ENCODE results near the gene GLYATL1.

The GLYATL1 gene

DNA sequence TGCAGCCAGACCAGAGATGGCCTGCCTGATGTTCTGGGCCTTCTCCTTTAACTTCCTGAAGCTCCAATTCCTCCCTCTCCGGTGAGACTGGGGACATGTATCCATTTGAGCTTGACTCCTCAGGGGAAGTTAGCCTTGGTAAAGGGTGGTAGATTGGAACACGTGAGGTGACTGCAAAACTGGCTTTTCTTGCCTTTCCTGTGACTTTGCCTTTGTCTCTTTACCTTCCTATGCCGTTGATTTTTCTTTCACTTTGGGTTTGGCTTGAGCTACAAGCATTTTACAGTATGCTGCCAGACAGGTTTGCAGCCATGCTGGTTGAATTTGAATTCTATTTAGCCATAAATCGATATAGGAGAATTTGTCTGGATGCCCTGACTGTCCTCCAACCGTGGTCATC lies 16.8 kb upstream of the GLYATL1 start:
- in situ Hi-C loops (cut with MboI; ENCODE audit: low pct_unique_long_range_greater_than_20kb, low sequenced_read_pairs) = loop anchor here (25.0 kb wide), 1 partner anchor 285 kb away; no protein-coding TSS in a partner anchor
- no peak for DNase-seq

DNA sequence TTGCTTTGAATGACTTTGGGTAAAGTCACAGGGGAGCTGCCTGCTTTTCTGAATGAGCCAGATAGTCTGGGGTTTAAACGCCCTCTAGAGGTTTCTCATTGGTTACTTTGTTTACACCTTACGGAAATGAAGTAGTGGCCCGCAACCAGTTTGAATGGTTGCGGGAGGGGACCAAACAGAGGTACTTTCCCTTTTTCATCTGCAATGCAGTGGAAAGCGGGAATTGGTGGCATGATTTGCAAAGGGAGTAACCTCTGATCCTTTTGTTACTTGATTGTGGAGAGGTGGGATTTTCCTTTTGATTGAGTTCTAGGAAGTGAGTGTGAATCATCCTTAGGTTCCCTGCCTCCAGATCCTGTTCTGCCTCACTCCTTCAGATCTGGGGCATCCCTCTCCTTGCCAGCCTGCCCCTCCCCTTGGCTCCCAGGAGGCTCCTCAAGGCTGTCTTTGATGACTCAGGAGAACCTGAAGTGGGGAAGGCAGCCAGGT lies 15.9 kb upstream of the GLYATL1 start:
- in situ Hi-C loops (cut with MboI; ENCODE audit: low pct_unique_long_range_greater_than_20kb, low sequenced_read_pairs) = loop anchor here (25.0 kb wide), 1 partner anchor 286 kb away; no protein-coding TSS in a partner anchor
- DNase-seq = peak; percentile 51

DNA sequence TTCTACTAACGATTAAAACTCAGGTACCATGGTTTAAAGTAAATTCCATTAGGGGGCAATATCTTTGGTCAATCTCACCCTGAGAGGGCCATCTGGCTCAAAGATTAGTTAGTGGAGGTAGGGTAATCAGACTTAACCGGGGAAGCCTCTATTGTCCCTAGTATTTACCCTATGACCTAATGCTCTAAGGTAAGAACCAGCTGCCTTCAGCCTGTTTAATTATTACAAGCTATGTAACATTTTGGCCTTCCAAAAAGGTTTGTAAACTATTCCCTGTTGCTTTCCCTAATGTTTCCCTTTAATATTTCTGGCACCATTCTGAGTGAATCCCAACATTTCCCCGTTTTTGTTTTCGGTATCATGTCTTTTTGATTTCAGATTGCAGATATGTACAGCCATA lies 15.1 kb upstream of the GLYATL1 start:
- in situ Hi-C loops (cut with MboI; ENCODE audit: low pct_unique_long_range_greater_than_20kb, low sequenced_read_pairs) = loop anchor here (25.0 kb wide), 1 partner anchor 287 kb away; no protein-coding TSS in a partner anchor
- no peak for DNase-seq

DNA sequence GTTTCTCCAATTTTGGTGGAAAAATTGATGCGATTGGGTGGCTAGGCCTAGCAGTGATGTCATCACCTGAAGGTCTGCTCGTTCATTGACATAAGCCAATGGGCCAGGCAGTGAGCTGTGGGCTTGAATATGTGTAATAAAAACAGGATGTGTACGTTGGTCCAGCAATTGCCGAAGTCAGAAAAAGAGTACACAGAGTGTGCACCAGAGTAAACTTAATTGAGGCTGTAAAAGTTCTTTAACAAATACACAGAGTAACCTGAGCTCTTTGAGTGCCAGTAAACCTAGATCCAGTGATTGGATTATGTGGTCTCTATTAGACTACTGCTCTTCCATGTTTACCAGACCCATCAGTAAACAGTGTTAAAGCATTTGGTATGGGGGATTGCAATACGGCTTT lies 13.0 kb upstream of the GLYATL1 start:
- in situ Hi-C loops (cut with MboI; ENCODE audit: low pct_unique_long_range_greater_than_20kb, low sequenced_read_pairs) = no loop called here
- no peak for DNase-seq

DNA sequence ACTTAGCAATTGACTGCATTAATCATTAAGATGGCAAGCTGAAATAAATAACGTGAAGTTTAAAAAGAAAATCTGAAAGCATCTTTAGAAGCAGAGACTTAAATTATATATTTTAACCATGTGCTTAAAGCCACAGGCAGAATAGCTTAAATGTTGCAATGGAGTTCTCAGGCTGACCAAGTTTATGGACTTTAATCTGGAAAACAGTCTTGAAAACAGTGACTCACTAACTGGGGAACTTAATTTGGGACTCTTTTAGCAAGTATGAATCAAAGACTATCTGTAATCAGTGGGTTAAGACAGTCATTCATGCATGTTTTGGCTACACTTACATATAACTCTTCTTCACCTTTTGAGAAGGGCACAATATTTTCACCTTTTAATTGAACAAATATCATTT lies 12.6 kb upstream of the GLYATL1 start:
- no peak for DNase-seq
- in situ Hi-C loops (cut with MboI; ENCODE audit: low pct_unique_long_range_greater_than_20kb, low sequenced_read_pairs) = no loop called here

DNA sequence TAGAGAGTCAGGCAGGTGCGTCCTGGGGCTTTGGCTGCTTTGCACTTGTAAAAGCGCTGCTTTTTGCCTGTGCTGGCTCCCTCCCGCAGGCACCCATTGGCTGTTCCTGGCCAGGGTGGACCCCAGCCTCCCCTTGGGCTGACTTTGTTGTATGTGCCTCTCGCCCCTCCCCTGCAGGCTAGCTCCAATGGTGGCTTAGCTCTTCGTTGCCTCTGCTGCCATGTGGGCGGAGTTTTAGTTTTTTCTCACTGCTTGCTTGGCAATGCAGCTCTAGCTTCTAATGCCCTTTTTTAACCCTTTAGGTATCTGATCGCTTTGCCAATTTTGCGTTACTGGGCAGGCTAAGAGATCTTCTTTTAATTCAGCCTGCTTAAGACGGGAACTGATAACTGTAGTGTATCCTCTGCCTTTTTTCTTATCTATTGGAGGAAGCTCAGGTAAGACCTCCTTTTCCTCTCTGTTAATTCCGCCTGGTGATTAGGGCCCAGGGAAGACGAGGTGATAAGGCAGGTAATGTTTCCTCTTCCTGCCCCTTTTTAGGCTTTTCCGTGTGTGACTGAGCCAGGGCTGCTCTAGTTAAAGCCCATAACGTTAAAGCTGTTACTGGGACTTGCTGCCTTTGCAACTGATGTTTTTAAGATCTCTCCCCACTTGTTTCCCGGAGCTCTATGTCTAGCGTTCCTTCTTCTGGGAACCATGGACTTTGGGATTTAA lies 11.7 kb upstream of the GLYATL1 start:
- no peak for DNase-seq
- in situ Hi-C loops (cut with MboI; ENCODE audit: low pct_unique_long_range_greater_than_20kb, low sequenced_read_pairs) = no loop called here

DNA sequence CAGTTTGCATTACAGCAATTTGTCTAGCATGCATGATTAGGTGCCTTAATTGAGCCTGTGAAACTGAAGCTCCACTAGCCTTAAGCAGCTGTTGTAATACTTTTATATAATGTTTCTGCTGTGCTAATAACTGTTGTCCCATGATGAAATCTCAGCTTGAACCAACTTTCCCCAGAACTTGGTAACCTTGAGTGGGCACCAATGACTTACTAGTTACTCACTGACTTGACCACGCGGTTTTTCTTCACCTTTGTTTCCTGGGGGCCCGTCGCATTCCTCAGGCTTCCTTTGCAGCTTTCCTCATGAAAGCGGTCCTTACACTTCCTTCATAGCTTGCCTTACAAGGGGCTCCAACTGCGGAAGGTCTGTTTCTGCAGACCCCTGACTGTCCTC lies 11.2 kb upstream of the GLYATL1 start:
- DNase-seq = no peak
- in situ Hi-C loops (cut with MboI; ENCODE audit: low pct_unique_long_range_greater_than_20kb, low sequenced_read_pairs) = no loop called here

DNA sequence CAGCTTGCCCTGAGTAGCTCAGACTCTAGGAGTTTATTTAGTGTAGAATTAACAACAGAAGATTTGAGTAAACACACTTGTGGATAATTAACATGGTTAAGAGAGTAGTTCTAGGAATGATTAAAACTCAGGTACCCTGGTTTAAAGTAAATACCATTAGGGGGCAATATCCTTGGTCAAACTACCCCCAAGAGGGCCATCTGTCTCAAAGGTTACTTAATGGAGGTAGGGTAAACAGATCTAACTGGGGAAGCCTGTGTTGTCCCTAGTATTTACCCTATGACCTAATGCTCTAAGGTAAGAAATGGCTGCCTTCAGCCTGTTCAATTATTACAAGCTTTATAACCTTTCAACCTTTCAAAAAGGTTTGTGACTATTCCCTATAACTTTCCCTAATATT lies 10.6 kb upstream of the GLYATL1 start:
- in situ Hi-C loops (cut with MboI; ENCODE audit: low pct_unique_long_range_greater_than_20kb, low sequenced_read_pairs) = no loop called here
- DNase-seq = no peak

DNA sequence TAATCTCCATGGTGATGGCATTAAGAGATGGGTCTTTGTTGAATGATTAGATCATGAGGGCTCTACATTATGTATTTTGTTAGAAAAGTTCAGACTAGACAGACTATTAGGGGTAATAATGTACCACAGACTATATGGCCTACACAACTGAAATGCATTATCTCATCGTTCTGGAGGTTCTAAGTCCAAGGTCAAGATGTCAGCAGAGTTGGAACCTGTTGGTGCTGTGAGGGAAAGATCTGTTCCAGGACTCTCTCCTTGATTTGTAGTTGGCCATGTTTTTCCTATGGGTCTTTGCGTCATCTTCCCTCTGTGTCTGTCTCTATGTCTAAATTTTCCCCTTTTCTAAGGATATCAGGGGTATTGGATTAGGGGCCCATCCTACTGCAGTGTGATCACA lies 8.4 kb upstream of the GLYATL1 start:
- in situ Hi-C loops (cut with MboI; ENCODE audit: low pct_unique_long_range_greater_than_20kb, low sequenced_read_pairs) = no loop called here
- no peak for DNase-seq

DNA sequence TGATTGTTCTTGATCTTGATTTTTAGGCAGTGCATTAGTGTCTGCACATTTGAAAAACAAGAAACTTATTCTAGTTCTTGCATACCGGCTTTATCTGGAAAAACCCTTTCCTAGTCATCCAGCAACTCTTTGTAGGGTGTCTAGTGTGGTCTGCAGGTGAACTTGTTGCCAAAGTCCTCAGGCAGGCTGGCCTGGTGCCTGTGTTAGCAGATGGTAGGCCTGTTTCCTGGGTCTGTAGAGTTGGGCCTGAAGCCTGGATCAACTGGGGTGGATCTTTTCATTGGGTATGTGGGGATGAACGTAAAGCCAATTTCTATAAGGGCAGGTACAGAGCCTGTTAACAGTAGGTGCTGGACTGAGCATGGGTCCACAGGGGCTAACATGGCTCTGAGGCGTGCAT lies 5.6 kb upstream of the GLYATL1 start:
- DNase-seq = no peak
- in situ Hi-C loops (cut with MboI; ENCODE audit: low pct_unique_long_range_greater_than_20kb, low sequenced_read_pairs) = no loop called here

DNA sequence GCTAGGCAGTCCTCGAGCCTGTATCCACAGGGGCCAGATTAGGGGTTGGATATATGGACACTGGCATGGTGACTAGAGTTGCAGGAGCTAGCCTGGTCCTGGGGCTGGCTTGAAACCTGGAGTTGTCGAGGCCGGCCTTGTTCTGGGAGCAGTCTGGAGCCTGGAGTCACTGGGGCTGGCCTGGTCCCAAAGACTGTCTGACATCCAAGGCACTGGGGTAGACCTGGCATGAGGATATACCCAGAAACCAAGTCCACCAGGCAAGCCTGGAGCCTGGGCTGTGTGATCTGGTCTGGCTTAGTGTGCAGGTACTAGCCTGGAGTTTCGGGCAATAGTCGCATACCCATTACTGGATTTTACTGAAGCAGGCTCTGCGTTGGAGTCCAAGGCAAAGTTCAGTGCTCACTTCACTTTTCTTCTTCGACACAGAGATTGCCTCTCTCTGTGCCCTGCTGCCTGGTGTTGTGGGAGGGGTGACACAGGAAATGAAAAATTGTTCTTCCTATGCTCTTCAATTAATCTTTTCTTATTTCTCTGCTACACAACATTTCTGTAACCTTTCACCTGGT lies 4.3 kb upstream of the GLYATL1 start:
- in situ Hi-C loops (cut with MboI; ENCODE audit: low pct_unique_long_range_greater_than_20kb, low sequenced_read_pairs) = no loop called here
- DNase-seq = no peak

DNA sequence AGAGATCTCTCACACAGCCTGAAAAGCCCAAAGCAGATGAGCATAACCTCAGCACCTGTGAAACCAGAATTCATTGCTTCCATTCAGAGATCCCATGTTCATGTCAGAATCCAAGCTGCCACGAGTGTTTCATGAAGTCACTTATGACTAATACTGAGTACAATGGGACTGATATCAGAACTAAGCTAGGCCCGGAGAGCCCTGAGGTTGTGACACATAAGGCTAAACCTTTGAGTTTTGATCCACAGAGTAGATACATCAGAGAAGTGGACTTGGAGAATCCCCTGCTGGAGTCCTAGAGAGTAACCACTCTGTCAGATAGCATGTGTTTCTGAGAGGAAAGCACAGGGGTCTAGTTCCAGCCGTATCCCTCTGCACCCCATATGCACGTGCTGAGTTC lies 890 bp upstream of the GLYATL1 start:
- in situ Hi-C loops (cut with MboI; ENCODE audit: low pct_unique_long_range_greater_than_20kb, low sequenced_read_pairs) = no loop called here
- DNase-seq = no peak

DNA sequence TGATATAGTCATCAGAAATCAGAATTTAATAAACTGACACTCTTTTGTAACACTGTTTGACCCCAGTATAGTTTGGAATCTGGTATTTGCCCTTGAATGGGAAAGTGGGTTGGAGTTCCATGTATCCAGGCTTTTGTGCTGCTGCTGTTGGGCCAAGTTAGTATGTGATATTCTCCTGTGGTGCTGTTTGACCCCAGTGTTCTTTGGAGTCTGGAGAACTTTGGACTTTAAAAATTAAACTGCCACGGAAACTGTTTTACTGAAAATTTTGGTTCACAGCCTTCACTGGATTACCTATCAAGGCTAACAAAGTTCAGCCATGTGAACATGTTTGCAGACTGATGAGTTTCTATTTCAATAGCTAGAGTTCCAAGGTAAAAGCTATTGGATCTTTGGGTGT lies 740 bp downstream of the GLYATL1 start:
- in situ Hi-C loops (cut with MboI; ENCODE audit: low pct_unique_long_range_greater_than_20kb, low sequenced_read_pairs) = no loop called here
- DNase-seq = no peak

DNA sequence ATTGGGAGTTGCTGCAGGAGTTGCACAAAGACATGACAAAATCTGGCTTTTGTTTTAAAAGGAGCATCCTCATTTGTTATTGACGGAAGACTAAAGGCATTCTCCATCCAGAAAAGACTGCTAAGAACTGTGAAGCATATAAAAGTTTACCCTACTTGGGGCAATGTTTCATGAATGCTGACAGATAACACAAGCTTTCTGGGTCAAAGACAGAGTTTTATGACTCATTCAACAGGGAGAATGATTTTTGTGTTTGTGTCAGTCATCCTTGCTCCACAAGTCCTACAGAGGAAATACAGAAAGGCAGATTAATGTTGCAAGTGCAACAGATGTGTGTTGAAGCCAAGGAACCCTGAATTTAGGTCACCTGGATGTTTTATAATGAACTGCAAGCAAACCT lies 2.5 kb downstream of the GLYATL1 start:
- no peak for DNase-seq
- in situ Hi-C loops (cut with MboI; ENCODE audit: low pct_unique_long_range_greater_than_20kb, low sequenced_read_pairs) = no loop called here

DNA sequence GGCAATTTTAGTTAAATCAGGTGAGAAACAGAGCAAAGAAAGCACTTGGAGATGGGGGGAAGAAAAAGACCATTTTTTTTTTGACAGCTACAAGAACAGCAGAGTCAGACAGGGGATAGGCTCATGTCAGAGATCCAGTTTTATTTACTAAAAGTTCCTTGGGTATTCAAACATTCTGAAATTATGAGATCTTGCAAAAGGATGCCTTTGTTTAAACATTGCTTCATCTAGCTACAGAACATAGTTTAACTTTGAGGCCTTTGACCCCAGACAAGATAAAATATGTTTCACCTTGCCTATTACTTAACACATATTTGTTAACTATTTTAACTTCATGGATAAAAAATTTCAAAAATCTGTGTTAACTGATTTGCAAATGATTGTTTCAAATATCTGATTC lies 6.4 kb downstream of the GLYATL1 start:
- no peak for DNase-seq
- in situ Hi-C loops (cut with MboI; ENCODE audit: low pct_unique_long_range_greater_than_20kb, low sequenced_read_pairs) = no loop called here

DNA sequence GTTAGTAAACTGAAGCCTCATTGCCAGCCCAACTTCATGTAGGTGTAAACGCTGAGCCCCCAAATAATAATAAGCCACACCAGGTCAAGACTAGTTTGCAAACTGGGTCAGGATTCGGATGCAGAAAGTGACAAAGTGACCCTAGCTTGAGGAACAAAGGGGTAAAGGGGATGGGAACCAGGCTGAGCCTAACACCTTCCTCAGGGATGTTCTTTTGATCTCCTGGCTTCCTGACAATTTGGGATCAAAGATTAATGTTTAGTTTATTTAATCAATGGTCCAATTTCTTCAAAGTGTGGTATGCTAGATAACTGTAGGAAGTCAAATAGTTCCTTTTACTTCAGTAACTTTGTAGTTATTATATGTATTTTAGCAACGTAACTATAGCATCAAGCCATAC lies 9.9 kb downstream of the GLYATL1 start:
- no peak for DNase-seq
- in situ Hi-C loops (cut with MboI; ENCODE audit: low pct_unique_long_range_greater_than_20kb, low sequenced_read_pairs) = no loop called here

DNA sequence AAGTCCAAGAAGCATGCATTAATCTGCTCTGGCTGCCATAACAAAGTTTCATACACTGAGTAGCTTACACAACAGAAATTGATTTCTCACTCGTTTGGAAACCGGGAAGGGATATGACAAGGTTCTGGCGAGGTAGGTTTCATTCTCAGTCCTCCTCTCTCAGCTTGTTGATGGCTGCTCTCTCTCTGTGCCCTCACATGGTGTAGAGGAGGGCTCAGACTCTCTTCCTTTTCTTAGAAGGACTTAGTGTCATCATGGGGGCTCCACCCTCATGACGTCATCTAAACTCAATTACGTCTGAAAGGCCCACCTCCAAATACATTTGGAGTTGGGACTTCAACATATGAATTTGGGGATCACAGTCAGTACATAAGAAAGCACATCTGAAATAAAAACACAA lies 18.6 kb downstream of the GLYATL1 start:
- in situ Hi-C loops (cut with MboI; ENCODE audit: low pct_unique_long_range_greater_than_20kb, low sequenced_read_pairs) = no loop called here

DNA sequence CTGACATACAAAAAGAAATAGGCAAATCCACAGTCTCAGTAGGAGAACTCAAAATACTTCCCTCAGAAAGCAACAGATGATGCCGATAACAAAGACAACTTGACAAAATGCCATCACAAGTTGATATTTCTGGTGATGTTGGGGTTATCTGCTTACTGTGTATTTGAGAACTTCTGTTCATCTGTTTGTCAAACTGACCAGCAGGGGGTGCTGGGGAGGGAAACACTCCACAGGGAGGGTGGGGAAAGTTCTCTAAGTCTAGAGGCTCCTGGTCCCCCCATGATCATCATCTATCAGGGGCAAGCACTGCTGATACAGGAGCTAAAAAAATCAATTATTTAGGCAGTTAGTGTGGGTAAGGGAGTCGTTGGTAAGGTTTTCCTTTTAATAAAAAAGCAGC lies 19.2 kb downstream of the GLYATL1 start:
- in situ Hi-C loops (cut with MboI; ENCODE audit: low pct_unique_long_range_greater_than_20kb, low sequenced_read_pairs) = no loop called here
- peak; percentile 47 for DNase-seq

More for the DNA sequence above, 18.6 kb downstream of the GLYATL1 start:
- DNase-seq = no peak

DNA sequence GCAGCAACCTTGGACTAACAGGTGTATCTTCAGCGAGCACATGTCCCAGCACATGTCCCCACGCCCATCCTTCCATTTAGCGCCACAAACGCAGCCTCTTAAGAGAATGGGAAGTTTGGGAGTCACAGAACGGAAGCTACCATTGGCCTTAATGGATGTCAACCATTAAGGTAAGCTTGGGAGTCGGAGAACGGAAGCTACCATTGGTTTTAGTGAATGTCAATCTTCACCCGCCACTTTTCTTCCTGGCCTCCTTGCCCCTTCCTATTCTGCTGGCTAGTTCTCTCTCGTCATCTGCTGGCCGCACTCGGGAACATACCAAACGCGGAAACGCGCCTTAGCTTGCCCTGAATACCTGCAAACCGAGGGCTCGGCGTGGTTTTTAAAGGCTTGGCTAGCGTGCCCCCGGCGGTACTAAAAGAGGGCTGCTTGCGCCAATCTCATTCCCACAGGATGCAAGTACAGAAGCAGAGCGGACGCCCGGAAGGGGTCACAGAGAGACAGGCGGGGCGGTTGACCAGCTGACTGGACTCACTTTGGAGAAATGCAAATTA lies 24.3 kb downstream of the GLYATL1 start:
- DNase-seq = no peak
- in situ Hi-C loops (cut with MboI; ENCODE audit: low pct_unique_long_range_greater_than_20kb, low sequenced_read_pairs) = no loop called here

DNA sequence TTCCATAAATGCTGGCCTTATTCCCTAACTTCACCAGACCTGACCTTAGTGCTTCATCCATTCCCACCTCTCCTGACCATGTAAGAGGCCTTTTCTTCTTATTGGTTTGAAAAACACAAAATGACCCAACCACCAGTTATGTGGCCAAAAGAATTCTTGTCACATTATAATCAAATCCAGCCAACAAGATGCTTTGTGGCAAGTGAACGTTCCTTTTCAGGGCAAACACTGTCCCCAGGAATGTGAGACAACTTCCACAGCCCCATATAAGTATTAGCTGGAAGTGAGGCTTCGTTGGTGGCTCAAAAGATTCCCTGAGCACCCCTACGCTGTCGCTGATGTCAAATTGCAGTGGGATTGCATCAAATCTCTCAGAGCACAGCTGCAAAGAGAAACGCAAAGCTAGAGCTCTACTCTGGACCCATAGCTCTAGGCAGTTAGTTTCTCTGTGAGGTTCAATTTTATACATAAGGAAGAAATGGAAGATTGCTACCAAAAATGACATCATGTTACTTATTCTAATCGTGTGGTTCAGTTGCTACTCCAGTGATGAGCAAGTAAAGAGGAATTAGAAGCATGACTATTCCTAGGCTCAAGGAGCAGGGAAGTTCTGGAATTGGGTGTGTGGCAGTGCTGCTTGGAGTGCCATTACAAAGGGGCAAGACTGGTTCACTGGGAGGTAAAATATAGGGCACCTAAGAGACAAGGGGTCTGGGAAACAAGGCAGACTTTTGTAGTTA lies 26.1 kb downstream of the GLYATL1 start:
- in situ Hi-C loops (cut with MboI; ENCODE audit: low pct_unique_long_range_greater_than_20kb, low sequenced_read_pairs) = no loop called here
- no peak for DNase-seq
